Measurements from ENCODE around the gene WBP2NL. TPM values are rescaled to one million over a fixed set of nuclear protein-coding genes. Genes with fewer than 3 reads are reported as not detected.

Gene WBP2NL
- polyA plus RNA-seq, 1 donor from 2014 or later, result not detected

GRCh38 chr22:42074846-42075676 is 76.5 kb downstream of the WBP2NL start:
- Histone ChIP-seq H3K36me3 (ENCODE audit: insufficient read depth, low read length) (no peaks in the 10 kb centered on the region), H3K4me2 (ENCODE audit: low read length) (no peak overlapping the region), H3K27ac (ENCODE audit: low read length) (no peak overlapping the region), H3K9ac (ENCODE audit: low read length) (no peak overlapping the region), H4K20me1 (ENCODE audit: insufficient read depth) (no peaks in the 10 kb centered on the region), H2AFZ (ENCODE audit: low read depth, low read length) (no peak overlapping the region), H3K9me2 (ENCODE audit: insufficient read depth, low read length) (no peaks in the 10 kb centered on the region), H3K9me3 (ENCODE audit: low read length) (no peaks in the 10 kb centered on the region), H3F3A (ENCODE audit: insufficient read depth, low read length, poor library complexity, severe bottlenecking) (peaks cover 5% of the 10 kb centered on the region), H3K79me2 (replicated peaks; ENCODE audit: insufficient read depth, low read length) (peaks cover under 1% of the 10 kb centered on the region), H3K4me3 (ENCODE audit: low read length) (no peak overlapping the region), H3K27me3 (ENCODE audit: insufficient read depth, low read depth, low read length) (no peaks in the 10 kb centered on the region)
- TF ChIP-seq POLR2AphosphoS5 (IDR thresholded peaks at IDR 0.05) (no peak), CTCF (IDR thresholded peaks at IDR 0.05; ENCODE audit: poor library complexity, severe bottlenecking) (no peak), TAF1 (IDR thresholded peaks at IDR 0.05; ENCODE audit: low read depth) (no peak), REST (IDR thresholded peaks at IDR 0.05; ENCODE audit: borderline replicate concordance) (no peak), SMC3 (conservative IDR thresholded peaks at IDR 0.05; ENCODE audit: poor library complexity) (no peak), MXI1 (conservative IDR thresholded peaks at IDR 0.05; ENCODE audit: poor library complexity, severe bottlenecking) (no peak)

GRCh38 chr22:42076764-42077485 is 78.3 kb downstream of the WBP2NL start:
- no peak overlapping the region for H2AFZ ChIP-seq (ENCODE audit: low read depth, low read length)
- no peaks in the 10 kb centered on the region for H4K20me1 ChIP-seq (ENCODE audit: insufficient read depth)
- H3K27me3 ChIP-seq (ENCODE audit: insufficient read depth, low read depth, low read length), result no peaks in the 10 kb centered on the region
- H3F3A ChIP-seq (ENCODE audit: insufficient read depth, low read length, poor library complexity, severe bottlenecking), result peaks cover 8% of the 10 kb centered on the region
- no peak overlapping the region for H3K4me3 ChIP-seq (ENCODE audit: low read length)
- H3K9ac ChIP-seq (ENCODE audit: low read length), result no peak overlapping the region
- peaks cover 16% of the 10 kb centered on the region for H3K79me2 ChIP-seq (replicated peaks; ENCODE audit: insufficient read depth, low read length)
- TF ChIP-seq MXI1 (conservative IDR thresholded peaks at IDR 0.05; ENCODE audit: poor library complexity, severe bottlenecking) (no peak), SMC3 (conservative IDR thresholded peaks at IDR 0.05; ENCODE audit: poor library complexity) (no peak)
- no peak overlapping the region for H3K4me2 ChIP-seq (ENCODE audit: low read length)
- no peaks in the 10 kb centered on the region for H3K9me3 ChIP-seq (ENCODE audit: low read length)
- H3K9me2 ChIP-seq (ENCODE audit: insufficient read depth, low read length), result no peaks in the 10 kb centered on the region
- no peaks in the 10 kb centered on the region for H3K36me3 ChIP-seq (ENCODE audit: insufficient read depth, low read length)
- no peak overlapping the region for H3K27ac ChIP-seq (ENCODE audit: low read length)
